ENCODE results near the gene GPR132.
"Not testable (repeated sequence)": the region's sequence is repeated elsewhere in the genome, so short reads cannot be mapped to it uniquely, and the experiment has no call there.

GPR132 gene

DNA sequence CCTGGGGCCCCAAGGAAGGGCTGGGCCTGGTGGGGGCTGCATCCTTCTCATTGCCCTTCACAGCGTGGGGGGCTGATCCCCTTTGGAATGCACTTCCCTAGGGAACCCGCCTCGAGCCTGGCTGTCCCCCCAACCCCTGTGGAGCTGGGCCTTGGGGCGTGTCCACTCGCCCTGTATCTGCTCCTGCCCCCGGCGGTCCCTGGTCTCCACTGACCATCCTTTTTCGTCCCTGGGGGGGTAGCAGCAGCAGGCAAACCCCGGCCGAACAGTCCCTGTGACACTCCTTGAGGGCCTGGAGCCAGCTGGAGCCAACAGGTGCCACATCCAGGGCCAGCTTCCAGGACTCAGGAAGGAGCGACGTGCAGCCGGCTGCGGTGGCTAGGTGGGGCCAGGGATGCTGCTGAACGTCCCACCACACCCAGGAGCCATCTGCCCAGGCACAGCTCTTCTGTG, 9.4 kb upstream of the GPR132 start:
- DNase-seq: no peak

DNA sequence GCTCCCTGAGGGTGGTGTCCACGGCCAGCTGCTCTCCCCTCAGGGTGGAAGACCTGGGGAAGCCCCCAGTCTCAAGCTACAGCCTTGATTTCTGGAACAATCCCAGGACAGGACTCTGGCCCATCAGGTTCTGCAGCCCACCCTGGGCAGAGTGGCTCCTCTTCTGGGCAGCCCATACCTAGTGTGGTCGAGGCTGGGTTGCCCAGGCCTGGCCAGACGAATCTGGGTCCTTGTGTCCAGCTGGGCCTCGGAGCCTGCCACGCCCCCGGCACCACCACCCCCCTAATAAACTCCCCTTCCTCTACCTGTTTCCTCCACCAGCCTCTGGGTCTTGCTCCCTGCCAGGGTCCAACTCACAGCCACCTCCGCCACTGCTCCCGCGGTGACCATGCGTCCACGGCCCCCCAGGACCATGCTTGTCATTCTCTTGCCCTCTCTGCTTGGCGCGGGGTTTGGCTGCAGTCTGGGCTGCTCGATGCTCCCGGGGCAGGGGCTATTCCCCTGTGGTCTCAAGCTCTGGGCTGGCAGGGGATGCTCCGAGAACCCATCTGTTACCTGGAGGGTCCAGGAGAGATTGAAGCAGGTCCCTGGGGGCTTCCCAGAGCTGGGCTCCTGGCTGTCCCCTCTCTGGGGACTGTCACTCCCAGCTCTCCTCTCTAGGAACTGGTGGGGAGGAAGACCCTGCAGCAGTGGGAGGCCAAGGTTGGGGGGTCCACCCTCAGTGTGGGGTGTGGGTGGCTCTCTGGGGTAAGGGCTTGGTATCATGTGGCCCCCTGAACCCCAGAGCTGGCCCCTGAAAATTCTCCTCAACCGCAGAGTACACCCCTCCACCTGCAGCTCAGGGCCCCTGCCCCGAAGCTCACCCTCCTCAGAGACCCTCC, 8.7 kb upstream of the GPR132 start:
- DNase-seq: no peak

GRCh38 chr14:105072892-105073719, 7.9 kb upstream of the GPR132 start:
- no peak for DNase-seq

DNA sequence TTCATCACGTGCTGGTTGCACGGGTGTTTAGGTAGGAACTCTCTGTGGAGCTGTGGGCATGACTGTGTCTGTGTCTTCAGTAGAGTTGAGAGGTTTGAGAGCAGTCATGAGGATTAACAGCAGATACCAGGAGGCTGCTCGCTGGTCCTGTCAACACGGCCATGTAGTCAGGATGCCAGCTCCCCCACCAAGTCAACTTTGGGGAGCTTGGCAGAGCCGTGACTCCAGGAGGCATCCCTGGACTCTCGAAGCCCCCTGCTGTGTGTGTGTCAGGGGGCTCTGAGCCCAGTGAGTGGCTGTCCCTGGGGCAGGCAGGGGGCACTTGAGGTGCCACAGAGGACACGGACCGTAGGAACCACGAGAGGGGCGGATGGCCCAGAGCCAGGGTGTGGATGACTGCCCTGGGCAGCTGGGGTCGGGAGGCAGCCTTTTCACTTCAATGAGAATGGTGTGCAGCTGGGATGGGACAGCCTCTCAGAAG, 7.2 kb upstream of the GPR132 start:
- DNase-seq: no peak

DNA sequence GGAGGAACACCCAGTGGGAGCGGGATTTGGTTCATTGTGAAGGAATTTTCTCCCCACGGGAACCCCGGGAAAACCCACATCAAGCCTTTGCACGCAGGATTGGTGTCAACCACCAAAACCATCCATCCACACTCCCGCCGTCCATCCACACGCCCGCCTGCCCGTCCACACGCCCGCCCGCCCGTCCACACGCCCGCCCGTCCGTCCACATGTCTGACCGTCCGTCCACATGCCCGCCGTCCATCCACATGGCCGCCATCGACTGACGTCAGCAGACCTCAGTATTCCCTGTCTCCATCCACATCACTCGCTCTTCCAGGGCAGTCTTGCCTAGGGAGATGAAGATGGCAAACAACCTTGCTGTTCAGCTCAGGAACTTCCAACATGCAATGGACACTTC, 6.7 kb upstream of the GPR132 start:
- DNase-seq: no peak

- DNase-seq: no peak
Measured at GRCh38 chr14:105071326-105071725, 6.1 kb upstream of the GPR132 start.

DNA sequence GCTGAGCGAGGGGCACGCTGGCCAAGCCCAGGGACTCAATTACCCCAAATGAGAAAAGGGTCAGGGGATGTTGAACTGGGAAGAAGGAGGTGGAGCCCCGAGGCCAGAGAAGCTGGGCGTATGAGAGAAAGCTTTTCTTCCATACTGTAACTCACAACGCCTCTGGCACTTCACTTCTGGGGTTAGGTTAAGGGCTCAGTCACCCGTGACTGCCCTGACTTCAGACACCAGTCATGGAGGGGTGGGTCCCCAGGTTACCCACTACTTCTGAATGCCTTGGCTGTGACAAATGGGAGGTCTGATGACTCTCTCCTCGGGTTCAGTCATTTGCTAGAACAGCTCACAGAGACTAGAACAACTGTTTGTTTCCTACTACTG, 5.5 kb upstream of the GPR132 start:
- DNase-seq: no peak

DNA sequence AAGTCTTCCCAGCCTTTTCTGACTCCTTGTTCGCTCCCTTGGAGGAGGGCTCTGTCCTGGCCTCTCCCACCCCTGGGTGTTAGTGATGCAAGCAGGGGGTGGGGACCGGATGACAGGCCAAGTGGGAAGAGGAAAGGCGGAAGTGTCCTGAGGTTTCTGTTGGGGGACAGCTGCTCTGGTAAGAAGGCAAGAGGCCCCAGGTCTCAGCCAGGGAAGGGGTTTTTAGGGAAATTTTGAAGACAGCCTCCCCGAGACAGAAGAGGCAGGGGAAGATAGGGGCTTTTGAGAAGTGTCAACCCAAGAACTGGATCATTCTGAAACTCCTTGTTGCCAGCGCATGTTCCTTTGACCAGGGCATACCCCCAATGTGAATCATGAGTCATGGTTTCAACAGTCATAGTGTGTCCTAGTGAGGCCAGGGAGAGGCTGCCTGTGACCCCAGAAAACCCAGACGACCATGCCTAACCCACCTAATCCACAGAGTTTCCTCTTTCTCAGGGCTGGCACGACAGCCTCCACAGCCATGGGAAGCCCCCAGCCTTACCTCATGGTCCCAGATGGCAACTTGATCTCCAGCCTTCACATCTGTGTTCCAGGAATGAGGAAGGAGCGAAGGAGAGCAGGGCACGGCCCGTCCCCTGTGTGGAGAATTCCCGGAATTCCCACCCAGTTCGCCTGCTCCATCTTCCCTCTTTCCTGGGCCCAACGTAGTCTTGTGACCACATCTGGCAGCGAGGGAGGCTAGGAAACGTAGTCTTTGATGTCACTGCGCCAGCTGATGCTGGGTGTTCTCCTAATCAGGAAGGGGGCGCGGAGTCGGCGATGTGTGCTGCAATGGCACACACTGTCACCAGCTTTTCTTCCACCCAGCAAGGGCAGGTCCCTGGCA, 4.9 kb upstream of the GPR132 start:
- no peak for DNase-seq

GRCh38 chr14:105069522-105069870, 4.3 kb upstream of the GPR132 start:
- no peak for DNase-seq

DNA sequence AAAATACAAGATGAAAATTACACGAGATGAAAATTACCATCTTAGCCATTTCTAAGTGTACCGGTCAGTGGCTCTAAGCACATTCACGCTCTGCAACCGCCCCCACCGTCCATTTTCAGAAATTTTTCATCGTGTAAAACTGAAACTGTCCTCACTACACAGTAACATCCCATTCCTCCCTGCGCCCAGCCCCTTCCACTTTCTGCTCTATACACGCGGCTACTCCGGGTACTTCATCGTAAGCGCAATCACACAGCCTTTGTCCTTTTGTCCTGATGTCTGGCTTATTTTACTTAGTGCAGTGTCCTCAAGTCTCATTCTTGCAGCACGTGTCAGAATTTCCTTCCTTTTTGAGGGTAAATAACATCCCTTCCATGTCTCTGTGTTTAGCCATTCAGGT, 3.6 kb upstream of the GPR132 start:
- DNase-seq: no peak

GRCh38 chr14:105067969-105068301, 2.7 kb upstream of the GPR132 start:
- no peak for DNase-seq

- DNase-seq: peak; percentile 76
Measured at GRCh38 chr14:105067140-105067968, 2.1 kb upstream of the GPR132 start.

- no peak for DNase-seq
Measured at GRCh38 chr14:105066240-105067071, 1.2 kb upstream of the GPR132 start.

GRCh38 chr14:105064721-105065143, 498 bp downstream of the GPR132 start:
- peak; percentile 46 for DNase-seq

GRCh38 chr14:105064001-105064400, 1.2 kb downstream of the GPR132 start:
- no peak for DNase-seq

- DNase-seq: not testable (repeated sequence)
Measured at GRCh38 chr14:105063506-105063905, 1.7 kb downstream of the GPR132 start.

DNA sequence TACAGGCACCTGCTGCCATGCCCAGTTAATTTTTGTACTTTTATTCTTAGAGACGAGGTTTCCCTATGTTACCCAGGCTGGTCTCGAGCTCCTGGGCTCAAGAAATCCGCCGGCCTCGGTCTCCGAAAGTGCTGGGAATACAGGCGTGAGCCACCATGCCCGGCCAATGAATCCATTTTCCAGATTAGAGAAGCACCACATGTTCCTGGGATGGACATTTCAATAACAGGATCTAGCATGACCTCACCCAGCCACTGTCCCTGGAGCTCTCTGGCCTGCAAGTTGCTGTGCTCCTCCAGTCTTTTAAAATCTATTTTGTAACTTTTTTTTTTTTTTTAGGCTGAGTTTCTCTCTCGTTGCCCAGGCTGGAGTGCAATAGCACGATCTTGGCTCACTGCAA, 2.2 kb downstream of the GPR132 start:
- no peak for DNase-seq

GRCh38 chr14:105062048-105062433, 3.2 kb downstream of the GPR132 start:
- DNase-seq: no peak

GRCh38 chr14:105061428-105062047, 3.7 kb downstream of the GPR132 start:
- DNase-seq: peak; percentile 60

DNA sequence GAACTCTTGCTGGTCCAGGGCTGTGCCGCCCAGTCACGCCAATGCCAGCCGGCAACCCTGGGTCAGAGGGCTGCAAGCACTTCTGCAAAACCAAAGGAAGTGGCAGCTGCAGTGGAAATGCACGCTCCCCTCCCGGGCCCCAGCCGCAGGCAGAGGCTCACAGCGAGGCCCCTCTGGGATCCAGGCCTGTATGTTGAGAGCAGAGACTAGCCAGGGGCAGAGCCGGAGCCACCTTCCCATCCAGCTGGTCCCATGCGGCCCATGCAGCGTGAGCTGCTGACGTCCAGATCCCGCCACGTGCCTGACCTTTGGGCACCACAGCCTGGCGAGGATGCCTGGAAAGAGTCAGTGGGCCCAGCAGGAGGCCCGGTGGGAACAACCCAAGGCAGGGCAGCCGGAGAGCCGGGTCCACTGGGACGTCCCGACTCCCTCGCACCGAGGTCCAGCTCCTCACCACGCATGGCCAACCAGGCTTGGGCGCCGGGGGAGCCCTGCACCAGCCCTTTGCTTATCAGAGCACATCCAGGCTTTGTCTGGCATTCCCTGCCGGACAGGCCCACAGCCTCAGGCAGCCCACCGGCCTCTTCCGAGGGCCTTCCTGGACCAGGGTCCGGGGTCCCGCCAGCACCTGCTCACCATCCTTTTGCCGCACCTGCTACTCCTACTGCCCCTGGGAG, 4.3 kb downstream of the GPR132 start:
- peak; percentile 63 for DNase-seq
